ENCODE results near the gene DAND5.

Gene DAND5

GRCh38 chr19:13016628-13017305 lies 47.4 kb downstream of the DAND5 start:
- intact Hi-C loops (cut with DNase I) = no loop called here
- DNase-seq = peak in 1 of 10 donors; percentile 72

DNA sequence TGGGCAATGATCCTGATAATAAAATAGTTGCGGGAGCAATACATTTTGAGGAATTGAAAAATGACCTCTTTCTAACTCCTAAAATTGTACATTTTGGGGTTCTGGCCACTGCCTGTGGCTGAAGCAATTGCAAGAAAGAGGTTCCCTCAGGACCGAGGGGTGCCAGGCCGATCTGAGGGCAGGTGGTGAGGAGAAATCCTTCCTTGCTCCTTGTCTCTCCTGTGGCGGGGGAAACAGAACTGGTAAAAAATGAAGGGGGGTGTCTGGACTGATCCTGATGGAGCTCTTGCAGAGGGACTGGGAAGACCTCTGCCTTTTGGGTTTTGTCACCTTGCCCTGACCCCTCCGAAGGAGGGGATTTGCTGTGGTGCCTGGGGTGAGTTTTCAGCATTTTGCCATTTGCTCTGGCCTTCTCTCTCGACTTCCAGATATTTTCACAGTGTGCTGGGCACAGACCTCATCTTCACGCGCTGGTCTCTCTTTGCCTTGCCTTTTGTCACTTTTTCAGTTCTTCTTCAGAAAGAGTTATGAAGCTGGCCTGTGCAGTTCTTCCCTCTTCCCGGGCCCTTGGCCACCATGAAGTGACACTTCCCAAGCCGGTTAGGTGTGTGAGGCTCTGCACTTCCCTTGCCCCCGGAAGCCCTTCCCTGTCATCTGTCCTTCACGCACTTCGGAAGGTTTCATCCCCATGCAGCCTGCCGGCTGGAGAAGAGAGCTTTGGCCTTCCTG lies 48.1 kb downstream of the DAND5 start:
- intact Hi-C loops (cut with DNase I) = no loop called here

GRCh38 chr19:13018035-13018914 lies 48.9 kb downstream of the DAND5 start:
- intact Hi-C loops (cut with DNase I) = no loop called here
- peak in 7 of 10 donors; percentile 59 to 94 (median 68) for DNase-seq

More for the DNA sequence above, 48.1 kb downstream of the DAND5 start:
- peak in 2 of 10 donors; percentile 49 to 72 for DNase-seq

- DNase-seq = no peak
- intact Hi-C loops (cut with DNase I) = no loop called here
Observed at GRCh38 chr19:13019332-13019731, 50.0 kb downstream of the DAND5 start.

GRCh38 chr19:13020002-13020414 lies 50.6 kb downstream of the DAND5 start:
- peak in 2 of 10 donors; percentile 44 to 49 for DNase-seq
- intact Hi-C loops (cut with DNase I) = no loop called here

GRCh38 chr19:13022111-13022858 lies 52.9 kb downstream of the DAND5 start:
- intact Hi-C loops (cut with DNase I) = loop anchor here (2.0 kb wide), 1 partner anchor 19 kb away; no protein-coding TSS in a partner anchor
- DNase-seq = peak in 2 of 10 donors; percentile 88 to 93

DNA sequence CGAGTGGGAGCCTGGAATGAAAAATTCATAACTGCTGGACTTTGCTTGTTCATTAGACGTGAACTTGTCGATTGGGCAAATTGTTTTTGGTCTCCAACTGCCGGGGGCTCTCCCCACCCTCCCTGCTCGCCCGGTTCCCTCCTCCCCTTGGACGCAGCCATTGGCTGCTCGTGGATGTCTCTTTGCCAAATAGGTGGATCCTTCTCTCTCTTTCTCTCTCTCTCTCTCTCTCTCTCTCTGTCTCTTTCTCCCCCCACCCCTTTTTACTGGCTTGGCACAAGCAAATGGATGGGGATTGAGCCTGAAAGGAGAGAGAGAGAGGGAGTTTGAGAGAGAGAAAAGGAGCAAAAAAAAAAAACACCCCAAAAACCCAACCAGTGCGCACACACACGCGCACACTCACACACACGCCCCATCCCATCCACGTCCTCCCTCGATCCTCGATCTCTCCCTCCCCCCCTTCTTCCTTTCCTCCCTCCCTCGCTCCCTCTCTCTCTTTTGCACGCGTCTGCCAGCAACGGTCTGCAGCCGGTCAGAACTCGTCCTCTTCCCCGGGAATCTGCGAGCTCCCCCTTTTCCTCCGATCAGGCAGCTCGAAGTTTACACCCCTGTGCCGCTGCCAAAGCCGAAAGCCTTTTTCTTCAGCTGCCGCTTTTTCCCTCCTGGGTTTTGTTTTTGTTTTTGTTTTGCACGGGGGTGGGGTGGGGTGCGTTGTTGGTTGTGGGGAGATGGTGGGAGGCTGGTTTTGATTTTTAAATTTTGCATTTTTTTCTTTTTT lies 53.7 kb downstream of the DAND5 start:
- intact Hi-C loops (cut with DNase I) = loop anchor here (2.0 kb wide), 1 partner anchor 20 kb away; no protein-coding TSS in a partner anchor
- peak; percentile 74 to 97 (median 85) for DNase-seq

- intact Hi-C loops (cut with DNase I) = loop anchor here (2.0 kb wide), 1 partner anchor 21 kb away; no protein-coding TSS in a partner anchor
- peak in 1 of 10 donors; percentile 39 for DNase-seq
Observed at GRCh38 chr19:13023656-13024055, 54.3 kb downstream of the DAND5 start.

All from posterior cingulate gyrus (tissue), 11 donors.